Thyroid gland (tissue), 4 donors: ENCODE measurements around the gene ATL2. TPM values are rescaled to one million over a fixed set of nuclear protein-coding genes. Genes with fewer than 3 reads are reported as not detected.
"Not testable (repeated sequence)": the region's sequence is repeated elsewhere in the genome, so short reads cannot be mapped to it uniquely, and the experiment has no call there.

ENCODE experiments used
- DNase-seq, 2 donors: peaks; one replicate each; pipeline ENCODE4 v3.0.0-alpha.2; 2019
- H3K27ac ChIP-seq, 3 donors: fragments of 200-600 bp; sonication (generic); 1 replicate in 2 of 3; 2 replicates in 1 of 3; pipeline ENCODE4 v1.5.1; 2016 to 2019; ENCODE audit warnings: mild to moderate bottlenecking in 1 of 3, moderate library complexity in 1 of 3
- H3K27me3 ChIP-seq: fragments of 200-600 bp; sonication (generic); one replicate; pipeline ENCODE4 v1.5.1; 2019
- H3K36me3 ChIP-seq, 2 donors: fragments of 200-600 bp; sonication (generic); one replicate each; pipeline ENCODE4 v1.5.1; 2016 to 2019
- H3K4me1 ChIP-seq, 2 donors: fragments of 200-600 bp; sonication (generic); one replicate each; pipeline ENCODE4 v1.5.1; 2017 to 2019
- H3K4me3 ChIP-seq, 3 donors: fragments of 200-600 bp; sonication (generic); replicated peaks in 1 of 3; 1 replicate in 2 of 3; 2 replicates in 1 of 3; pipeline ENCODE4 v1.5.1; 2016; ENCODE audit warnings: mild to moderate bottlenecking in 1 of 3
- H3K9me3 ChIP-seq: fragments of 200-600 bp; sonication (generic); one replicate; pipeline ENCODE4 v1.5.1; 2017
- CTCF ChIP-seq, 6 experiments: fragments of 200-600 bp in 3 of 6; fragments of 450-650 bp in 3 of 6; sonication (generic) in 3 of 6; IDR thresholded peaks; one replicate each; pipeline ENCODE4 v1.5.1; 2016 to 2019; ENCODE audit warnings: antibody characterized with exemption in 6 of 6, mild to moderate bottlenecking in 2 of 6, inconsistent platforms in 1 of 6, moderate library complexity in 1 of 6
- POLR2A ChIP-seq, 2 donors: fragments of 450-650 bp; IDR thresholded peaks; one replicate each; pipeline ENCODE4 v1.6.1; 2017; ENCODE audit warnings: antibody characterized with exemption in 2 of 2, mild to moderate bottlenecking in 2 of 2, moderate library complexity in 1 of 2
- WGBS, 2 donors: methylation state at CpG; one replicate each; pipeline ENCODE4 v1.1.5; 2017; 5-methylcytosine and 5-hydroxymethylcytosine counted together
- intact Hi-C: fragments of 100-400 bp; cut with DNase I; formaldehyde crosslinking; loops from one replicate; pipeline ENCODE4 v1.15.1; 2023
- total RNA-seq, 4 donors: library from RNA; depleted of rRNA; stranded (reverse); fragments of >200 nt; gene quantifications; one replicate each; pipeline ENCODE4 v1.2.3, GENCODE V29; 2016

The ATL2 gene
- total RNA-seq, 4 donors from 2014 or later: 126 to 267 (median 146) TPM

GRCh38 chr2:38260972-38261371, 116.1 kb downstream of the ATL2 start:
- WGBS, 2 donors: 73 to 83% methylated on average over 2 of the region's 2 CpGs
- Histone ChIP-seq H3K9me3 (no peaks in the 10 kb centered on the region), H3K4me1 (peaks cover 0 to 3% of the 10 kb centered on the region in 2 donors), H3K27me3 (no peaks in the 10 kb centered on the region), H3K4me3 (no peak overlapping the region), H3K27ac (no peak overlapping the region), H3K36me3 (no peaks in the 10 kb centered on the region)
- TF ChIP-seq POLR2A (IDR thresholded peaks at IDR 0.05): no peak
- no peak for TF ChIP-seq CTCF (IDR thresholded peaks at IDR 0.05)
- intact Hi-C loops: no loop called here
- DNase-seq: no peak

GRCh38 chr2:38260469-38260868, 116.6 kb downstream of the ATL2 start:
- Histone ChIP-seq H3K36me3 (no peaks in the 10 kb centered on the region), H3K9me3 (no peaks in the 10 kb centered on the region), H3K27ac (no peak overlapping the region), H3K4me1 (peaks cover 0 to 3% of the 10 kb centered on the region in 2 donors), H3K27me3 (no peaks in the 10 kb centered on the region), H3K4me3 (no peak overlapping the region)
- intact Hi-C loops: no loop called here
- TF ChIP-seq POLR2A (IDR thresholded peaks at IDR 0.05) (no peak), CTCF (IDR thresholded peaks at IDR 0.05) (no peak)
- 86 to 89% methylated on average over 11 of the region's 11 CpGs for WGBS, 2 donors
- no peak for DNase-seq

- Histone ChIP-seq H3K4me3 (no peak overlapping the region), H3K9me3 (no peaks in the 10 kb centered on the region), H3K27ac (no peak overlapping the region), H3K36me3 (no peaks in the 10 kb centered on the region), H3K27me3 (no peaks in the 10 kb centered on the region), H3K4me1 (peaks cover 0 to 12% of the 10 kb centered on the region in 2 donors)
- intact Hi-C loops: no loop called here
- TF ChIP-seq CTCF (IDR thresholded peaks at IDR 0.05) (no peak), POLR2A (IDR thresholded peaks at IDR 0.05) (no peak)
- WGBS, 2 donors: 93 to 97% methylated on average over 2 of the region's 2 CpGs
- DNase-seq: no peak
Measured at GRCh38 chr2:38259311-38259710, 117.8 kb downstream of the ATL2 start.

- WGBS, 2 donors: 96% methylated on average over 6 of the region's 6 CpGs
- intact Hi-C loops, H3K9me3 ChIP-seq, H3K4me3 ChIP-seq, DNase-seq, H3K27me3 ChIP-seq, H3K27ac ChIP-seq, H3K36me3 ChIP-seq: not testable (repeated sequence)
- H3K4me1 ChIP-seq: peaks cover 0 to 12% of the 10 kb centered on the region in 2 donors
Measured at GRCh38 chr2:38257680-38258079, 119.4 kb downstream of the ATL2 start.

GRCh38 chr2:38256610-38257009, 120.5 kb downstream of the ATL2 start:
- no peak for TF ChIP-seq POLR2A (IDR thresholded peaks at IDR 0.05)
- 87 to 89% methylated on average over 1 of the region's 1 CpG for WGBS, 2 donors
- intact Hi-C loops: no loop called here
- no peak overlapping the region for H3K27ac ChIP-seq
- peaks cover 0 to 10% of the 10 kb centered on the region in 2 donors for H3K4me1 ChIP-seq
- DNase-seq: no peak
- no peaks in the 10 kb centered on the region for H3K36me3 ChIP-seq
- H3K9me3 ChIP-seq: no peaks in the 10 kb centered on the region
- H3K27me3 ChIP-seq: no peaks in the 10 kb centered on the region
- H3K4me3 ChIP-seq: no peak overlapping the region

- H3K27ac ChIP-seq: no peak overlapping the region
- WGBS, 2 donors: 96% methylated on average over 3 of the region's 3 CpGs
Measured at GRCh38 chr2:38255211-38255610, 121.9 kb downstream of the ATL2 start.

More at GRCh38 chr2:38255211-38255610, 121.9 kb downstream of the ATL2 start:
- intact Hi-C loops: no loop called here
- H3K36me3 ChIP-seq: no peaks in the 10 kb centered on the region
- no peaks in the 10 kb centered on the region for H3K27me3 ChIP-seq
- TF ChIP-seq CTCF (IDR thresholded peaks at IDR 0.05) (no peak), POLR2A (IDR thresholded peaks at IDR 0.05) (no peak)
- H3K4me3 ChIP-seq: no peak overlapping the region
- H3K9me3 ChIP-seq: no peaks in the 10 kb centered on the region
- DNase-seq: no peak
- H3K4me1 ChIP-seq: peaks cover 0 to 10% of the 10 kb centered on the region in 2 donors
